Measurements from ENCODE around the gene CD2.

- no peak for TF ChIP-seq CTCF (IDR thresholded peaks at IDR 0.05)
- no peak for TF ChIP-seq POLR2A (IDR thresholded peaks at IDR 0.05)
- no peak for TF ChIP-seq POLR2AphosphoS5 (IDR thresholded peaks at IDR 0.05)
Measured at GRCh38 chr1:116806671-116807070, 52.4 kb downstream of the CD2 start.
